Measurements from ENCODE around the gene KCNK4. TPM values are rescaled to one million over a fixed set of nuclear protein-coding genes. Genes with fewer than 3 reads are reported as not detected.

Gene KCNK4
- total RNA-seq, 1 donor from 2014 or later: not detected

GRCh38 chr11:64285885-64286800 lies 5.0 kb upstream of the KCNK4 start:
- H3K27ac ChIP-seq: no peak overlapping the region
- peaks cover 10% of the 10 kb centered on the region for H3K36me3 Mint-ChIP-seq
- H3K4me2 ChIP-seq: peak overlapping the region; percentile 74
- DNase-seq (ENCODE audit: low spot score): peak; percentile 39
- no peaks in the 10 kb centered on the region for H3K36me3 ChIP-seq
- peaks cover 20% of the 10 kb centered on the region for H3K4me1 Mint-ChIP-seq
- H4K20me1 ChIP-seq (ENCODE audit: low read depth): peaks cover 15% of the 10 kb centered on the region
- H3F3A ChIP-seq (ENCODE audit: low read depth): peaks cover 4% of the 10 kb centered on the region
- H3K4me3 ChIP-seq: peak overlapping the region; percentile 97
- no peaks in the 10 kb centered on the region for H3K9me3 ChIP-seq (ENCODE audit: low read depth)
- H3K27me3 ChIP-seq: peaks cover 27% of the 10 kb centered on the region
- peaks cover 3% of the 10 kb centered on the region for H3K79me2 ChIP-seq (ENCODE audit: low read depth)
- H3K4me1 ChIP-seq: peaks cover 6% of the 10 kb centered on the region
- peaks cover 30% of the 10 kb centered on the region for H3K27me3 Mint-ChIP-seq (ENCODE audit: insufficient read depth, low read depth)
- H3K27ac Mint-ChIP-seq: no peak overlapping the region
- no peak overlapping the region for H3K9ac ChIP-seq
- H3K4me3 Mint-ChIP-seq: peak overlapping the region; percentile 87
- peaks cover 2% of the 10 kb centered on the region for H3K9me3 Mint-ChIP-seq
- TF ChIP-seq EZH2 (IDR thresholded peaks at IDR 0.05) (no peak), CTCF (IDR thresholded peaks at IDR 0.05) (no peak), EZH2phosphoT487 (IDR thresholded peaks at IDR 0.05) (no peak)
- no peak overlapping the region for H2AFZ ChIP-seq (replicated peaks)

GRCh38 chr11:64286801-64287159 lies 4.3 kb upstream of the KCNK4 start:
- Mint-ChIP-seq H3K9me3 (peaks cover 2% of the 10 kb centered on the region), H3K4me3 (peak overlapping the region; percentile 87), H3K36me3 (peaks cover 7% of the 10 kb centered on the region), H3K27ac (no peak overlapping the region), H3K27me3 (ENCODE audit: insufficient read depth, low read depth) (peaks cover 30% of the 10 kb centered on the region), H3K4me1 (peaks cover 20% of the 10 kb centered on the region)
- H4K20me1 ChIP-seq (ENCODE audit: low read depth): peaks cover 18% of the 10 kb centered on the region
- no peak overlapping the region for H3K27ac ChIP-seq
- H2AFZ ChIP-seq (replicated peaks): no peak overlapping the region
- no peak overlapping the region for H3K4me3 ChIP-seq
- H3K9ac ChIP-seq: no peak overlapping the region
- no peaks in the 10 kb centered on the region for H3K9me3 ChIP-seq (ENCODE audit: low read depth)
- TF ChIP-seq EZH2phosphoT487 (IDR thresholded peaks at IDR 0.05): no peak
- TF ChIP-seq EZH2 (IDR thresholded peaks at IDR 0.05): no peak
- no peak for TF ChIP-seq CTCF (IDR thresholded peaks at IDR 0.05)
- peaks cover 34% of the 10 kb centered on the region for H3K27me3 ChIP-seq
- peaks cover 4% of the 10 kb centered on the region for H3F3A ChIP-seq (ENCODE audit: low read depth)
- no peak overlapping the region for H3K4me2 ChIP-seq
- H3K79me2 ChIP-seq (ENCODE audit: low read depth): peaks cover 3% of the 10 kb centered on the region
- no peaks in the 10 kb centered on the region for H3K36me3 ChIP-seq
- H3K4me1 ChIP-seq: peaks cover 9% of the 10 kb centered on the region
- no peak for DNase-seq (ENCODE audit: low spot score)

GRCh38 chr11:64287676-64288352 lies 3.3 kb upstream of the KCNK4 start:
- Histone ChIP-seq H4K20me1 (ENCODE audit: low read depth) (peaks cover 25% of the 10 kb centered on the region), H3K9ac (no peak overlapping the region), H3K4me2 (no peak overlapping the region), H2AFZ (replicated peaks) (no peak overlapping the region), H3K4me3 (no peak overlapping the region), H3K36me3 (no peaks in the 10 kb centered on the region), H3K27ac (no peak overlapping the region), H3K27me3 (peaks cover 44% of the 10 kb centered on the region), H3K4me1 (peaks cover 14% of the 10 kb centered on the region), H3F3A (ENCODE audit: low read depth) (peaks cover 4% of the 10 kb centered on the region), H3K79me2 (ENCODE audit: low read depth) (peaks cover 3% of the 10 kb centered on the region), H3K9me3 (ENCODE audit: low read depth) (no peaks in the 10 kb centered on the region)
- Mint-ChIP-seq H3K27ac (no peak overlapping the region), H3K36me3 (peaks cover 6% of the 10 kb centered on the region), H3K4me3 (peak overlapping the region; percentile 27), H3K4me1 (peaks cover 20% of the 10 kb centered on the region), H3K27me3 (ENCODE audit: insufficient read depth, low read depth) (peaks cover 32% of the 10 kb centered on the region), H3K9me3 (peaks cover 2% of the 10 kb centered on the region)
- no peak for DNase-seq (ENCODE audit: low spot score)
- no peak for TF ChIP-seq CTCF (IDR thresholded peaks at IDR 0.05)
- no peak for TF ChIP-seq EZH2phosphoT487 (IDR thresholded peaks at IDR 0.05)
- TF ChIP-seq EZH2 (IDR thresholded peaks at IDR 0.05): no peak

Data from neural progenitor cell (in vitro differentiated cells).